WERI-Rb-1 (cell line): ENCODE measurements around the gene PRSS56.

Source experiments
- DNase-seq: peaks from one replicate; pipeline ENCODE4 v3.0.0-alpha.2; 2020
- H3K27ac ChIP-seq: fragments of 250-450 bp; sonication (Bioruptor Pico); 2 replicates; pipeline ENCODE4 v1.5.1; 2020; ENCODE audit warnings: mild to moderate bottlenecking, moderate library complexity
- H3K27me3 ChIP-seq: fragments of 250-450 bp; sonication (Bioruptor Pico); 2 replicates; pipeline ENCODE4 v1.5.1; 2021; ENCODE audit warnings: mild to moderate bottlenecking, low read depth, moderate library complexity; ENCODE audit not compliant: insufficient read depth, severe bottlenecking
- H3K36me3 ChIP-seq: fragments of 250-450 bp; sonication (Bioruptor Pico); 2 replicates; pipeline ENCODE4 v1.5.1; 2020; ENCODE audit warnings: mild to moderate bottlenecking, moderate library complexity
- H3K4me3 ChIP-seq: 2 replicates; pipeline ENCODE4 v1.5.1; 2011; ENCODE audit warnings: low read depth, mild to moderate bottlenecking, control low read depth, low read length
- H3K9me3 ChIP-seq: fragments of 250-450 bp; sonication (Bioruptor Pico); 2 replicates; pipeline ENCODE4 v1.5.1; 2021; ENCODE audit warnings: mild to moderate bottlenecking, moderate library complexity; ENCODE audit not compliant: severe bottlenecking
- CTCF ChIP-seq: IDR thresholded peaks from 2 replicates; pipeline ENCODE4 v1.5.1; 2011; ENCODE audit warnings: low read depth, mild to moderate bottlenecking, control low read depth, inconsistent platforms, low read length

The PRSS56 gene

GRCh38 chr2:232539298-232540231 lies 19.4 kb downstream of the PRSS56 start, which contains the start of gene CHRNG:
TSS of gene CHRNG (plus strand) at chr2:232539692. CDS start at chr2:232539748, 56 bp downstream.
- DNase-seq = no peak
- Histone ChIP-seq H3K9me3 (no peaks in the 10 kb centered on the region), H3K27ac (peak within 1 kb of the TSS; percentile 39; the same call in 1 of the 2 replicates), H3K27me3 (no peaks in the 10 kb centered on the region), H3K36me3 (no peaks in the 10 kb centered on the region), H3K4me3 (no peak within 1 kb of the TSS)
- no peak for TF ChIP-seq CTCF

- no peaks in the 10 kb centered on the region for H3K27me3 ChIP-seq
- H3K36me3 ChIP-seq = no peaks in the 10 kb centered on the region
- H3K27ac ChIP-seq = no peak overlapping the region
- no peaks in the 10 kb centered on the region for H3K9me3 ChIP-seq
- no peak overlapping the region for H3K4me3 ChIP-seq
- no peak for DNase-seq
- no peak for TF ChIP-seq CTCF
Observed at GRCh38 chr2:232540441-232541041, 20.4 kb downstream of the PRSS56 start.

GRCh38 chr2:232541195-232541960 lies 21.2 kb downstream of the PRSS56 start:
- DNase-seq = no peak
- no peak for TF ChIP-seq CTCF
- no peak overlapping the region for H3K27ac ChIP-seq

GRCh38 chr2:232541961-232542714 lies 21.9 kb downstream of the PRSS56 start:
- no peak overlapping the region for H3K27ac ChIP-seq
- DNase-seq = no peak
- no peak overlapping the region for H3K4me3 ChIP-seq
- no peak for TF ChIP-seq CTCF
- H3K36me3 ChIP-seq = peaks cover 8% of the 10 kb centered on the region; the same call in 1 of the 2 replicates
- H3K9me3 ChIP-seq = no peaks in the 10 kb centered on the region
- no peaks in the 10 kb centered on the region for H3K27me3 ChIP-seq

More at GRCh38 chr2:232541195-232541960, 21.2 kb downstream of the PRSS56 start:
- Histone ChIP-seq H3K4me3 (no peak overlapping the region), H3K27me3 (no peaks in the 10 kb centered on the region), H3K9me3 (no peaks in the 10 kb centered on the region), H3K36me3 (peaks cover under 1% of the 10 kb centered on the region; the same call in 1 of the 2 replicates)
